ENCODE measurements around the gene LACTBL1.
"Not testable (repeated sequence)": the region's sequence is repeated elsewhere in the genome, so short reads cannot be mapped to it uniquely, and the experiment has no call there.

LACTBL1 gene, protein sequence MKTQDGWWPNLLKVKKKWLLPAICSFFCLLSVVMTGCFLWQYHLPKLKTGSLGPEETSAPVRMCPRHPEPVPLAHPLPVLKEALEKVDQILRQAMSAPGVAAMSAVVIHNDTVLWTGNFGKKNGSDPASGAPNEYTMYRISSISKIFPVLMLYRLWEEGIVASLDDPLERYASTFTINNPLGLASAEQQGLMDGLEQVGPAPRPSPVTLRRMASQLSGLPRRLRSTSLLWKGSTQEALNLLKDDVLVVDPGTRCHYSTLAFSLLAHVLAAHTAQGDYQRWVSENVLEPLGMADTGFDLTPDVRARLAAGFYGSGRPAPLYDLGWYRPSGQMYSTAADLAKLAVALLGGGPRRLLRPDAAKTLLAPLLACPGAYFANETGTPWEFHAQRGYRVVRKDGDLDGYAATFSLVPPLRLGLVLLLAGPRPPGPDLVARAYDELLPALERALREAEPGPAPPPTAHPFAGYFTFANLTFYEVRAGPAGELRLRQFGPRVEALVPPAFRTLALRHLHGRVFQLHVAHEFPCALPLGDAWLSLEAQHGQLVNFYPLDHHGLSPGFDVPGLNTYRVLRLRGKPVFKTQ

GRCh38 chr1:22972760-22973159 lies at the start of gene LACTBL1:
Gene LACTBL1 (minus strand): TSS chr1:22972866. CDS start chr1:22972316, 550 bp downstream.
- DNase-seq (ENCODE audit: low read depth in 2 of 2) = no peak

GRCh38 chr1:23021834-23022233 lies 49.2 kb upstream of the LACTBL1 start:
- DNase-seq (ENCODE audit: low read depth in 2 of 2) = no peak

- DNase-seq (ENCODE audit: low read depth in 2 of 2) = no peak
Measured at GRCh38 chr1:23020706-23021405, 48.2 kb upstream of the LACTBL1 start.

GRCh38 chr1:23019863-23020625 lies 47.4 kb upstream of the LACTBL1 start:
- DNase-seq (ENCODE audit: low read depth in 2 of 2) = peak in 1 of 2 donors; percentile 3

DNA sequence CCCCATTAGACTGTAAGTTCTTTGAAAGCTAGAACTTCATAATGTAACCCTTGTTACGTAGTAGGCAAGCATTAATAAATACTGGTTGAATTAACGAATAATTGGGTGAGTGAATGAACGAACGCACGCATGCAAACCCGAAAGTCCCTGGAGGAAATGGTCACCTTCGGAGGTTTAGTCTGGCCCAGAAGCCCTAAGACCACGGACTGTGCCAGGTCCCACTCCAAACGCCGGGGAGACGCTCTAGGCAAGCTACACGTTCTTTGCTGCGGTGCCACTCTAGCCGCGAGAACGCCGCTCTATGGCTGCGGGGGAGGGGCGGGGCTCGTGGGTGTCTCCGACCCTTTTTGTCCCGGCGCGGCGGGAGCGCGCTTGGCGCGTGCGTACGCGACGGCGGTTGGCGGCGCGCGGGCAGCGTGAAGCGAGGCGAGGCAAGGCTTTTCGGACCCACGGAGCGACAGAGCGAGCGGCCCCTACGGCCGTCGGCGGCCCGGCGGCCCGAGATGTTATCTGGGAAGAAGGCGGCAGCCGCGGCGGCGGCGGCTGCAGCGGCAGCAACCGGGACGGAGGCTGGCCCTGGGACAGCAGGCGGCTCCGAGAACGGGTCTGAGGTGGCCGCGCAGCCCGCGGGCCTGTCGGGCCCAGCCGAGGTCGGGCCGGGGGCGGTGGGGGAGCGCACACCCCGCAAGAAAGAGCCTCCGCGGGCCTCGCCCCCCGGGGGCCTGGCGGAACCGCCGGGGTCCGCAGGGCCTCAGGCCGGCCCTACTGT lies 46.6 kb upstream of the LACTBL1 start, which contains the start of gene KDM1A:
KDM1A (plus strand) TSS at position 375 of the 769 bp plus-strand sequence; CDS start at position 504, 129 bp downstream.
- DNase-seq (ENCODE audit: low read depth in 2 of 2) = peak; percentile 93 to 94

DNA sequence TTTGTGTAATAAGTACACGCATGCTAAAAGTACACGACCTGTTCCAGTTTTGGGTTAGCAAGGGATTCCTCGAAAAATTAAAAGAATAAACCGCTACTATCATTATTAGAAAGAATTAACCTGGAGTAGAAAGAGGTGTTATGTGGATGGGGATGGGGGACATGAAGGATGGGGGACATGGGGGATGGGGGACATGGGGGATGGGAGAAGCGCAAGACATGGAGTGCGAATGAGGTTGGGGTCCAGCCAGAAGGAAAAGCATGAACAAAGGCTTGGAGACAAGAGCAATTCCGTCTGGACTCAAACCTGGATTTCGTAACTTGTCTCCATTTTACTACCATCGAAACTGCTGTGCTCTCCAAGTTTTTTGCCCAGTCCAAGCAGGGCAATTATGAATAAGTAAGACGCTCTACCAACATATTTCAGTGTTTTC lies 46.0 kb upstream of the LACTBL1 start:
- no peak for DNase-seq (ENCODE audit: low read depth in 2 of 2)

DNA sequence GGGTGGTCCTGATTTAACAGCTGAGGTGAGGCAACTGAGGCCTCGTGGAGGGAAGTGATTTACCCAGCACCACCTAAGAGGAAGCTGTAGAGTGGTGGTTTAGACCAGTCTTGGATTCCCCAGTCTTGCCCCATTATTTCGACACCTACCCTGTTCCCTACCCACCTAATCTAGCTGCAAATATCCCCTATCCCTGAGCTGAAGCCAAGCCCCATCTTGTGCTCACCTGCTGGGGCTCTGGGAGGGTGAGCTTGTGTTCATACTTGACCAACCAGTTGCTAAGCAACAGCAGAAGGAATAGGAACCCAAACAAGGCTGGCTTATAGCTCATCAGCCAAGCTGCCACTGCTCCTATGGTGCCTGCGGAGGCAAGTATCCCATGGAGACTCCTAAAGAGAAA lies 41.0 kb upstream of the LACTBL1 start:
- DNase-seq (ENCODE audit: low read depth in 2 of 2) = no peak

- DNase-seq (ENCODE audit: low read depth in 2 of 2) = not testable (repeated sequence)
Measured at GRCh38 chr1:23010025-23010424, 37.4 kb upstream of the LACTBL1 start.

DNA sequence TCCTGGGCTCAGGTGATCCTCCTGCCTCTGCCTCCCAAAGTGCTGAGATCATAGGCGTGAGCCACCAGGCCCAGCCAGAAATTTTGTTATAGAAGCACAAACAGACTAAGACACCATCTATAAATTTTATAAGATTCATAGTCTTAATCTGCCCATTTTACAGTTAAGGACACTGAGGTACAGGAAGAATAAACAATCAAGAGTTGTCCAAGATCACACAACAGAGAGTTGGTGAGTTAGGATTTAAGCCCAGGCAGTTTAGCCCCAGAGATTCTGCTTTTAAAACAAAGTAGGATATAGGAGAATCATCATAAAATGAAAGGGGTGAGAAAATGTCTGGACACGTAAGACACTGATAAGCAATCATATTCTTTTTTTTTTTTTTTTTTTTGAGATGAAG lies 36.2 kb upstream of the LACTBL1 start:
- DNase-seq (ENCODE audit: low read depth in 2 of 2) = no peak

DNA sequence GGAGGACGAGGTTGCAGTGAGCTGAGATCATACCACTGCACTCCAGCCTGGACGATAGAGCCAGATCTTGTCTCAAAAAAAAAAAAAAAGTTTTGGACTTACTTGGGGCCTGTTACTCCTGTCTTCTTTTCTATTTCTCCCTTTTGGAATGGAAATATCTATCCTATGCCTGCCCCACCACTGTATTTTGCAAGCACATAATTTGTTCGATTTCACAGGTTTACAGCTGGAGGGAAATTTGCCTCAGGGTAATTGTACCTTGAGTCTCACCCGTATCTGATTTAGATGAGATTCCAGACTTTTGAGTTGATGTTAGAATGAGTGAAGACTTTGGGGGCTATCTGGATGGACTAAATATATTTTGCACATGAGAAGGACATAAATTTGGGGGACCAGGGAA lies 34.4 kb upstream of the LACTBL1 start:
- DNase-seq (ENCODE audit: low read depth in 2 of 2) = no peak

GRCh38 chr1:23004769-23005168 lies 32.1 kb upstream of the LACTBL1 start:
- DNase-seq (ENCODE audit: low read depth in 2 of 2) = not testable (repeated sequence)

- no peak for DNase-seq (ENCODE audit: low read depth in 2 of 2)
Measured at GRCh38 chr1:23004112-23004511, 31.4 kb upstream of the LACTBL1 start.

DNA sequence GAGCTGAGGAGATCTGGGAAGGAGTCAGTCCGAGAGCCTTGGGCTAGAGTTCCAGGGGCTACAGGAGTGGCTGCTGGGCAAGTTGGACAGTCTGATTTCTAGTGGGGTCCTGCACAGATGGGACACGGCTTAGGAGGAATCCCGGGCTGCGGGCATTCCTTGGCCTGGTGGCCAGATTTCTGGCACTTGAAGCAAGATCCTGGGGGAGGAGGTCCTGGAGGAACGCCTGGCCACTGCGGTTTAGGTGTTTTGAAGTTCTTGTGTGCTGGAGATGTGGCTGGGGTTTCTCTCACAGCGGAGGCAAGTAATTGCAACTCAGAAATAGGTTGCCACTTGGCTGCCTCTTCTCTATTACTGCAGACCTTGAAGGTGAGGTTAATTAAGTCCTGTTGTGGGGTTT lies 29.6 kb upstream of the LACTBL1 start:
- not testable (repeated sequence) for DNase-seq (ENCODE audit: low read depth in 2 of 2)

GRCh38 chr1:23000133-23000532 lies 27.5 kb upstream of the LACTBL1 start:
- DNase-seq (ENCODE audit: low read depth in 2 of 2) = not testable (repeated sequence)

GRCh38 chr1:22997528-22997927 lies 24.9 kb upstream of the LACTBL1 start:
- DNase-seq (ENCODE audit: low read depth in 2 of 2) = not testable (repeated sequence)

- DNase-seq (ENCODE audit: low read depth in 2 of 2) = no peak
Measured at GRCh38 chr1:22995774-22996173, 23.1 kb upstream of the LACTBL1 start.

DNA sequence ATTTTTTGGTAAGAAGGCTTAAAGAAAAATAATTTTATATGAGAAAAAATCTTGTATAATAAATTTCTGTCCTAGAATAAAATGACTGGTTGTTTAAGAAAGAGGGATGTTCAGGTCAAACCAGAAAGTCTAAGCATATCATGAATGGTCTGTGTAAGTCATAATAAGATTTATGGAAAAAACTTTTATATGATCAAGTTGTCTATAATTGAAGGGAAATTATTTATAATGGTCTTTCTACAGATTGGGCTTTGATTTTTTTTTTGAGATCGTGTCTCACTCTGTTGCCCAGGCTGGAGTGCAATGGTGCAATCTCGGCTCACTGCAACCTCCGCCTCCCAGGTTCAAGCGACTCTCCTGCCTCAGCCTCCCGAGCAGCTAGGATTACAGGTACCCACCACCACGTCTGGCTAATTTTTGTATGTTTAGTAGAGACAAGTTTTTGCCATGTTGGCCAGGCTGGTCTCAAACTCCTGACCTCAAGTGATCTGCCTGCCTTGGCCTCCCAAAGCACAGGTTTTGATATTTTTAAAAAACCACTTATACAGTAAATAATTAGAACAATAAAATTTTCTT lies 20.6 kb upstream of the LACTBL1 start:
- not testable (repeated sequence) for DNase-seq (ENCODE audit: low read depth in 2 of 2)

GRCh38 chr1:22992384-22992783 lies 19.7 kb upstream of the LACTBL1 start:
- DNase-seq (ENCODE audit: low read depth in 2 of 2) = not testable (repeated sequence)

- no peak for DNase-seq (ENCODE audit: low read depth in 2 of 2)
Measured at GRCh38 chr1:22983944-22984343, 11.3 kb upstream of the LACTBL1 start.

GRCh38 chr1:22980471-22980790 lies 7.8 kb upstream of the LACTBL1 start:
- not testable (repeated sequence) for DNase-seq (ENCODE audit: low read depth in 2 of 2)

DNA sequence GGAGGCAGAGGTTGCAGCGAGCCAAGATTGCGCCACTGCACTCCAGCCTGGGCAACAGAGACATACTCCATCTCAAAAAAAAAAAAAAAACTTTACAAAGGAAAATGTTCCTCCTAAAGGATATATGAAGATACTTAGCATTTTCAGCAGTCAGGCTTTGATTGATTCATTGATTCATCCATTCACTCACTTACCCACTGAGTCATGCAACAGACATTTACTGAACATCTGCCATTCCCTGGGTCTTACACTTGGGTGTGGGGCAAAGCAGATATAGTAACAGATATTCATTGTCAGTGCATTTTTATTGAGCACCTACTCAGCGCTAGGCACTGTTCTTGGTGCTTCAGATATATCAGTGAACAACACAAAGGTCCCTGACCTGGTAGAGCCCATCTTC lies 5.6 kb upstream of the LACTBL1 start:
- DNase-seq (ENCODE audit: low read depth in 2 of 2) = no peak

Data from stimulated activated CD8-positive, alpha-beta memory T cell treated with anti-CD3 and anti-CD28 coated beads, Interleukin-15, amount 100 ng/mL, for 48 hours (primary cell).